CD8-positive, alpha-beta memory T cell (primary cell): ENCODE measurements around the gene TNFAIP8L1. TPM values are rescaled to one million over a fixed set of nuclear protein-coding genes. Genes with fewer than 3 reads are reported as not detected.

Source experiments
- CTCF ChIA-PET: fragments of 350-600 bp; sonication (Branson Sonifier 250); formaldehyde crosslinking; loops from one replicate; lab custom pipeline; 2021; ENCODE audit warnings: antibody characterized with exemption; lab: Charles Lee
- POLR2A ChIA-PET: fragments of 350-600 bp; sonication (Branson Sonifier 250); formaldehyde crosslinking; loops from one replicate; lab custom pipeline; 2021; ENCODE audit warnings: antibody characterized with exemption; lab: Charles Lee
- DNase-seq, 5 donors: peaks; one replicate each; pipeline versions ENCODE4 v3.0.0 to v3.0.0-alpha.2; 2020 to 2022; ENCODE audit warnings: mixed read lengths in 1 of 5
- H3K27ac ChIP-seq: one replicate; pipeline ENCODE4 v1.7.0; 2013; ENCODE audit warnings: low read depth, mild to moderate bottlenecking, low read length, moderate library complexity
- H3K27me3 ChIP-seq: 2 replicates; pipeline ENCODE4 v1.7.0; 2013; ENCODE audit warnings: low read length, mild to moderate bottlenecking; ENCODE audit not compliant: insufficient read depth, poor library complexity, severe bottlenecking
- H3K36me3 ChIP-seq: 2 replicates; pipeline ENCODE4 v1.7.0; 2013; ENCODE audit warnings: mild to moderate bottlenecking, low read length, moderate library complexity; ENCODE audit not compliant: insufficient read depth
- H3K4me1 ChIP-seq: 2 replicates; pipeline ENCODE4 v1.7.0; 2013; ENCODE audit warnings: mild to moderate bottlenecking, low read length, moderate library complexity; ENCODE audit not compliant: insufficient read depth
- H3K4me3 ChIP-seq: 2 replicates; pipeline ENCODE4 v1.7.0; 2013; ENCODE audit warnings: mild to moderate bottlenecking, low read length
- H3K9me3 ChIP-seq: 2 replicates; pipeline ENCODE4 v1.7.0; 2013; ENCODE audit warnings: mild to moderate bottlenecking, low read length
- H3K27ac Mint-ChIP-seq, 8 donors: one replicate each; pipeline ENCODE4 v1.8.0; 2020 to 2021; ENCODE audit warnings: mixed read lengths in 8 of 8, mild to moderate bottlenecking in 6 of 8, inconsistent platforms in 3 of 8, moderate library complexity in 3 of 8
- H3K27me3 Mint-ChIP-seq, 2 donors: one replicate each; pipeline ENCODE4 v1.8.0; 2020 to 2021; ENCODE audit warnings: mixed read lengths in 2 of 2, mild to moderate bottlenecking in 1 of 2, moderate library complexity in 1 of 2
- H3K36me3 Mint-ChIP-seq, 3 donors: one replicate each; pipeline ENCODE4 v1.8.0; 2020 to 2021; ENCODE audit warnings: mixed read lengths in 3 of 3, inconsistent platforms in 1 of 3, mild to moderate bottlenecking in 1 of 3
- H3K4me1 Mint-ChIP-seq, 3 donors: one replicate each; pipeline ENCODE4 v1.8.0; 2020 to 2021; ENCODE audit warnings: mixed read lengths in 3 of 3, inconsistent platforms in 1 of 3, mild to moderate bottlenecking in 1 of 3
- H3K4me3 Mint-ChIP-seq, 7 donors: one replicate each; pipeline ENCODE4 v1.8.0; 2020 to 2021; ENCODE audit warnings: mixed read lengths in 7 of 7, mild to moderate bottlenecking in 6 of 7, moderate library complexity in 4 of 7, inconsistent platforms in 2 of 7
- H3K9me3 Mint-ChIP-seq, 5 donors: one replicate each; pipeline ENCODE4 v1.8.0; 2020 to 2022; ENCODE audit warnings: mixed read lengths in 5 of 5, mild to moderate bottlenecking in 3 of 5, moderate library complexity in 2 of 5, inconsistent platforms in 1 of 5
- polyA plus RNA-seq: library from polyadenylated mRNA; unstranded; fragments of 300-500 nt; fragmentation: Illumina TruSeq; gene quantifications from one replicate; pipeline ENCODE4 v1.2.3, GENCODE V29; 2021
- total RNA-seq, 2 experiments: library from RNA; stranded (reverse); gene quantifications; one replicate each; pipeline ENCODE4 v1.2.3, GENCODE V29; 2021

Gene TNFAIP8L1
- total RNA-seq: 10 to 100 TPM in 1 of 2 experiments, 1 to 10 TPM in 1; 9.0 to 10.0 TPM
- 9.6 TPM for polyA plus RNA-seq

GRCh38 chr19:4638828-4639530 is at the start of gene TNFAIP8L1:
TNFAIP8L1 (plus strand) TSS chr19:4639516; CDS start chr19:4651870, 12,354 bp downstream.
- ChIA-PET CTCF (interaction anchor here (1.5 to 3.4 kb wide), 2 partner anchors 62 kb away, joined by 4 to 44 read pairs; no protein-coding TSS in a partner anchor), POLR2A (interaction anchor here (1.0 to 1.1 kb wide), 2 partner anchors 85 to 392 kb away, joined by 3 read pairs; partner anchors contain the start of gene DPP9)
- Mint-ChIP-seq H3K9me3 (no peaks in the 10 kb centered on the region), H3K27ac (peak within 1 kb of the TSS; percentile 93 to 100 (median 99)), H3K4me3 (peak within 1 kb of the TSS; percentile 85 to 95 (median 94)), H3K4me1 (peaks cover 16 to 36% (median 25%) of the 10 kb centered on the region in 3 donors), H3K27me3 (no peaks in the 10 kb centered on the region), H3K36me3 (peaks cover 0 to 1% (median 0%) of the 10 kb centered on the region in 3 donors)
- DNase-seq: peak; percentile 98 to 99 (median 99)
- H3K36me3 ChIP-seq: no peaks in the 10 kb centered on the region
- H3K4me3 ChIP-seq: peak within 1 kb of the TSS; percentile 93
- no peaks in the 10 kb centered on the region for H3K9me3 ChIP-seq
- H3K27me3 ChIP-seq: no peaks in the 10 kb centered on the region
- peak within 1 kb of the TSS; percentile 82 for H3K27ac ChIP-seq
- peaks cover 54% of the 10 kb centered on the region for H3K4me1 ChIP-seq

- Mint-ChIP-seq H3K9me3 (peaks cover 0 to 2% (median 0%) of the 10 kb centered on the region in 5 donors), H3K4me3 (no peak overlapping the region), H3K36me3 (no peaks in the 10 kb centered on the region), H3K27ac (no peak overlapping the region), H3K27me3 (peaks cover 36 to 65% of the 10 kb centered on the region in 2 donors), H3K4me1 (no peaks in the 10 kb centered on the region)
- H3K4me1 ChIP-seq: no peaks in the 10 kb centered on the region
- CTCF ChIA-PET: interaction anchor here (1.1 to 1.5 kb wide), 2 partner anchors 43 to 46 kb away, joined by 4 to 8 read pairs; no protein-coding TSS in a partner anchor
- H3K27me3 ChIP-seq: peaks cover 15% of the 10 kb centered on the region
- no peak overlapping the region for H3K27ac ChIP-seq
- DNase-seq: no peak
- H3K36me3 ChIP-seq: no peaks in the 10 kb centered on the region
- POLR2A ChIA-PET: no interaction called here
- H3K4me3 ChIP-seq: no peak overlapping the region
- no peaks in the 10 kb centered on the region for H3K9me3 ChIP-seq
Measured at GRCh38 chr19:4589579-4590410, 49.5 kb upstream of the TNFAIP8L1 start.

- Histone ChIP-seq H3K36me3 (no peaks in the 10 kb centered on the region), H3K27me3 (peaks cover 8% of the 10 kb centered on the region), H3K4me1 (no peaks in the 10 kb centered on the region), H3K27ac (no peak overlapping the region), H3K4me3 (no peak overlapping the region), H3K9me3 (no peaks in the 10 kb centered on the region)
- DNase-seq: no peak
- H3K9me3 Mint-ChIP-seq: peaks cover 0 to 2% (median 0%) of the 10 kb centered on the region in 5 donors
- no peaks in the 10 kb centered on the region for H3K36me3 Mint-ChIP-seq
- no peak overlapping the region for H3K27ac Mint-ChIP-seq
- no peak overlapping the region for H3K4me3 Mint-ChIP-seq
- H3K27me3 Mint-ChIP-seq: peaks cover 38 to 63% of the 10 kb centered on the region in 2 donors
- CTCF ChIA-PET: interaction anchor here (1.5 kb wide), 1 partner anchor 42 kb away, joined by 8 read pairs; no protein-coding TSS in a partner anchor
- H3K4me1 Mint-ChIP-seq: no peaks in the 10 kb centered on the region
- POLR2A ChIA-PET: no interaction called here
Measured at GRCh38 chr19:4590559-4590958, 48.8 kb upstream of the TNFAIP8L1 start.

GRCh38 chr19:4591320-4591719 is 48.0 kb upstream of the TNFAIP8L1 start:
- ChIA-PET CTCF (interaction anchor here (1.7 kb wide), 1 partner anchor 45 kb away, joined by 5 read pairs; no protein-coding TSS in a partner anchor), POLR2A (no interaction called here)
- peaks cover 0 to 2% (median 0%) of the 10 kb centered on the region in 5 donors for H3K9me3 Mint-ChIP-seq
- Histone ChIP-seq H3K4me3 (no peak overlapping the region), H3K27ac (no peak overlapping the region), H3K36me3 (no peaks in the 10 kb centered on the region), H3K9me3 (no peaks in the 10 kb centered on the region), H3K27me3 (peaks cover under 1% of the 10 kb centered on the region), H3K4me1 (no peaks in the 10 kb centered on the region)
- H3K36me3 Mint-ChIP-seq: no peaks in the 10 kb centered on the region
- H3K27ac Mint-ChIP-seq: no peak overlapping the region
- no peak overlapping the region for H3K4me3 Mint-ChIP-seq
- peaks cover 34 to 56% of the 10 kb centered on the region in 2 donors for H3K27me3 Mint-ChIP-seq
- no peaks in the 10 kb centered on the region for H3K4me1 Mint-ChIP-seq
- no peak for DNase-seq

- H3K4me1 Mint-ChIP-seq: peaks cover 4% of the 10 kb centered on the region in 3 donors
- H3K27ac Mint-ChIP-seq: peak overlapping the region in 1 of 8 donors; percentile 21
- no peak overlapping the region for H3K27ac ChIP-seq
- ChIA-PET POLR2A (interaction anchor here (0.6 kb wide), 1 partner anchor 16 kb away, joined by 3 read pairs; no protein-coding TSS in a partner anchor), CTCF (interaction anchor here (1.7 kb wide), 1 partner anchor 44 kb away, joined by 5 read pairs; no protein-coding TSS in a partner anchor)
- no peak overlapping the region for H3K4me3 ChIP-seq
- no peaks in the 10 kb centered on the region for H3K27me3 ChIP-seq
- H3K36me3 Mint-ChIP-seq: no peaks in the 10 kb centered on the region
- no peaks in the 10 kb centered on the region for H3K9me3 ChIP-seq
- H3K27me3 Mint-ChIP-seq: peaks cover 32 to 55% of the 10 kb centered on the region in 2 donors
- DNase-seq: no peak
- H3K4me3 Mint-ChIP-seq: no peak overlapping the region
- H3K4me1 ChIP-seq: no peaks in the 10 kb centered on the region
- H3K36me3 ChIP-seq: no peaks in the 10 kb centered on the region
- H3K9me3 Mint-ChIP-seq: peaks cover 0 to 2% (median 0%) of the 10 kb centered on the region in 5 donors
Measured at GRCh38 chr19:4592445-4592844, 46.9 kb upstream of the TNFAIP8L1 start.

- POLR2A ChIA-PET: no interaction called here
- H3K27me3 ChIP-seq: no peaks in the 10 kb centered on the region
- CTCF ChIA-PET: interaction anchor here (0.6 kb wide), 1 partner anchor 19 kb away, joined by 3 read pairs; no protein-coding TSS in a partner anchor
- H3K36me3 Mint-ChIP-seq: no peaks in the 10 kb centered on the region
- no peak overlapping the region for H3K27ac ChIP-seq
- no peak overlapping the region for H3K27ac Mint-ChIP-seq
- DNase-seq: no peak
- no peak overlapping the region for H3K4me3 ChIP-seq
- H3K4me3 Mint-ChIP-seq: no peak overlapping the region
- H3K9me3 ChIP-seq: no peaks in the 10 kb centered on the region
- no peaks in the 10 kb centered on the region for H3K4me1 ChIP-seq
- H3K9me3 Mint-ChIP-seq: peaks cover 0 to 2% (median 0%) of the 10 kb centered on the region in 5 donors
- peaks cover 29 to 51% of the 10 kb centered on the region in 2 donors for H3K27me3 Mint-ChIP-seq
- H3K4me1 Mint-ChIP-seq: peaks cover 4 to 9% (median 7%) of the 10 kb centered on the region in 3 donors
- H3K36me3 ChIP-seq: no peaks in the 10 kb centered on the region
Measured at GRCh38 chr19:4593409-4593851, 45.9 kb upstream of the TNFAIP8L1 start.

GRCh38 chr19:4594201-4594600 is 45.1 kb upstream of the TNFAIP8L1 start:
- Histone ChIP-seq H3K4me1 (no peaks in the 10 kb centered on the region), H3K27ac (no peak overlapping the region), H3K9me3 (no peaks in the 10 kb centered on the region), H3K36me3 (no peaks in the 10 kb centered on the region), H3K27me3 (peaks cover 3% of the 10 kb centered on the region), H3K4me3 (no peak overlapping the region)
- Mint-ChIP-seq H3K27me3 (peaks cover 31 to 56% of the 10 kb centered on the region in 2 donors), H3K4me3 (no peak overlapping the region), H3K9me3 (peaks cover 0 to 2% (median 0%) of the 10 kb centered on the region in 5 donors), H3K4me1 (peaks cover 8 to 15% (median 10%) of the 10 kb centered on the region in 3 donors), H3K27ac (peak overlapping the region in 1 of 8 donors; percentile 11), H3K36me3 (no peaks in the 10 kb centered on the region)
- no peak for DNase-seq
- ChIA-PET POLR2A (no interaction called here), CTCF (interaction anchor here (1.2 kb wide), 1 partner anchor 17 kb away, joined by 3 read pairs; no protein-coding TSS in a partner anchor)
